ENCODE data around the gene ORMDL3. TPM values are rescaled to one million over a fixed set of nuclear protein-coding genes. Genes with fewer than 3 reads are reported as not detected.

ORMDL3 gene
- total RNA-seq = 30.3 and 36.9 TPM in 2 replicates

GRCh38 chr17:39927101-39927928 is at the start of gene ORMDL3, which contains the start of gene LRRC3C:
Gene ORMDL3, minus strand, starts transcription at chr17:39927601. Its CDS starts 3,398 bp downstream, at chr17:39924203.
Gene LRRC3C, plus strand, starts transcription at chr17:39927732. Its CDS starts 13,792 bp downstream, at chr17:39941524.
- DNase-seq (ENCODE audit: low read depth in 2 of 2) = peak; percentile 83 to 94

GRCh38 chr17:39975801-39976200 is 48.4 kb upstream of the ORMDL3 start:
- DNase-seq (ENCODE audit: low read depth in 2 of 2) = no peak

GRCh38 chr17:39974433-39974832 is 47.0 kb upstream of the ORMDL3 start:
- DNase-seq (ENCODE audit: low read depth in 2 of 2) = no peak

- no peak for DNase-seq (ENCODE audit: low read depth in 2 of 2)
These were observed 46.1 kb upstream of the ORMDL3 start for GRCh38 chr17:39973496-39973895.

GRCh38 chr17:39972271-39972670 is 44.9 kb upstream of the ORMDL3 start:
- DNase-seq (ENCODE audit: low read depth in 2 of 2) = no peak

GRCh38 chr17:39971076-39971603 is 43.7 kb upstream of the ORMDL3 start:
- DNase-seq (ENCODE audit: low read depth in 2 of 2) = no peak

GRCh38 chr17:39970157-39970692 is 42.8 kb upstream of the ORMDL3 start:
- no peak for DNase-seq (ENCODE audit: low read depth in 2 of 2)

GRCh38 chr17:39969375-39969774 is 42.0 kb upstream of the ORMDL3 start:
- DNase-seq (ENCODE audit: low read depth in 2 of 2) = no peak

GRCh38 chr17:39968761-39969160 is 41.4 kb upstream of the ORMDL3 start:
- DNase-seq (ENCODE audit: low read depth in 2 of 2) = no peak

- no peak for DNase-seq (ENCODE audit: low read depth in 2 of 2)
These were observed 39.4 kb upstream of the ORMDL3 start for GRCh38 chr17:39966771-39967170.

GRCh38 chr17:39965017-39965699 is 37.8 kb upstream of the ORMDL3 start:
- DNase-seq (ENCODE audit: low read depth in 2 of 2) = no peak

- peak in 1 of 2 donors; percentile 23 for DNase-seq (ENCODE audit: low read depth in 2 of 2)
These were observed 36.4 kb upstream of the ORMDL3 start for GRCh38 chr17:39963829-39964228.

GRCh38 chr17:39962642-39963220 is 35.3 kb upstream of the ORMDL3 start, which contains the start of gene GSDMA:
Gene GSDMA, plus strand, starts transcription at chr17:39963004. Its CDS starts 2,684 bp downstream, at chr17:39965688.
- no peak for DNase-seq (ENCODE audit: low read depth in 2 of 2)

- no peak for DNase-seq (ENCODE audit: low read depth in 2 of 2)
These were observed 33.2 kb upstream of the ORMDL3 start for GRCh38 chr17:39960524-39961041.

- no peak for DNase-seq (ENCODE audit: low read depth in 2 of 2)
These were observed 28.4 kb upstream of the ORMDL3 start for GRCh38 chr17:39955726-39956225.

GRCh38 chr17:39954876-39955275 is 27.5 kb upstream of the ORMDL3 start:
- DNase-seq (ENCODE audit: low read depth in 2 of 2) = no peak

GRCh38 chr17:39953471-39953888 is 26.1 kb upstream of the ORMDL3 start:
- no peak for DNase-seq (ENCODE audit: low read depth in 2 of 2)

GRCh38 chr17:39952680-39953470 is 25.5 kb upstream of the ORMDL3 start:
- peak; percentile 84 to 96 for DNase-seq (ENCODE audit: low read depth in 2 of 2)

GRCh38 chr17:39951924-39952679 is 24.7 kb upstream of the ORMDL3 start:
- no peak for DNase-seq (ENCODE audit: low read depth in 2 of 2)

All from dermis microvascular lymphatic vessel endothelial cell (primary cell).